ENCODE results near the gene TNFRSF11A. TPM values are rescaled to one million over a fixed set of nuclear protein-coding genes. Genes with fewer than 3 reads are reported as not detected.

The TNFRSF11A gene
- polyA plus RNA-seq, 3 donors, result 2.0 to 2.3 (median 2.2) TPM

GRCh38 chr18:62369129-62369644, 44.1 kb downstream of the TNFRSF11A start:
- no peak for DNase-seq (ENCODE audit: extremely low read depth in 1 of 11, low read depth in 9 of 11, low spot score in 4 of 11)

DNA sequence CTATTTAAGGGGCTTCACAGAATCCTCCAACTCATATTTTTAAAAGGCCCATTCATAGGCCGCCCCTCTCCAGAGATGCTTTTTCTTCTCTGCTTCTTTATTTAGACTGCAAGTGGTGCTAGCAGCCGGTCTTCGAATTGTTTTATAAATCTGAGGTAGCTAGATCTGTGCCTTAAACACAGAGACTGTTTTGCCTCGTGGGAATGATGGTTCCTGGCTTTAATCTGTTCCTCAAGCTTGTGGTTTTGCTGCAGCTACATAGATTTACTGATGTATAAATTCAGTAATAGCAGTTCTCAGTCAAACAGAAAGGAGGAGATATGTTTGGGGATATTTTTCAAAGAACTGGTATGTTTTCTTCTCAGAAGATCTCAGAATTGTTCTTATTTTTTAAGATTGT, 45.3 kb downstream of the TNFRSF11A start:
- no peak for DNase-seq (ENCODE audit: extremely low read depth in 1 of 11, low read depth in 9 of 11, low spot score in 4 of 11)

GRCh38 chr18:62371436-62371835, 46.3 kb downstream of the TNFRSF11A start:
- DNase-seq (ENCODE audit: extremely low read depth in 1 of 11, low read depth in 9 of 11, low spot score in 4 of 11), result no peak

- no peak for DNase-seq (ENCODE audit: extremely low read depth in 1 of 11, low read depth in 9 of 11, low spot score in 4 of 11)
Measured at GRCh38 chr18:62372156-62372555, 47.0 kb downstream of the TNFRSF11A start.

- DNase-seq (ENCODE audit: extremely low read depth in 1 of 11, low read depth in 9 of 11, low spot score in 4 of 11), result no peak
Measured at GRCh38 chr18:62372882-62373281, 47.8 kb downstream of the TNFRSF11A start.

DNA sequence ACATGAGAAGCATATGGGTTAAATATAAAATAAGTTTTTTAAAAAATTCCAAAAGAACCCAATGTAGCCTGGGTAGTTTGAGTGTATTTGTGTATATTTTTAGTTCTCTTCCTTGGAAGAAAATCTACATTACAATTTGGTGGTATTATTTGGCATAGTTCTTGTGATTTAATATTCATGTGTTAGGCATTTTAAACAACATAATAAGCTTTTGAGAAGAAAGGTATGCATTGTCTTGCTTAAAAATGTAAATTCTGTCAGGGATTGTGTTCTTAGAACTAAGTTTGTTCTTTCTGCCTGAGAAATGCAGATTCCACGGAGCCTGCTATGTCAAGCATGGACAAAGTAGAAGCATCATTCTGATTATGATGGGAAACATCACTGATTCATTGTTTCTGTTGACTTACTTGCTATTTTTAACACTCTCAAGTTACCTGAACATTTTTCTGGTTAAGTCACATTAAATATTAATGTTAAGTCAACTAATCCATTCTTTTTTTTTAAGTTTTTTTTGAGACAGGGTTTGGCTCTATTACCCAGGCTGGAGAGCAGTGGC, 49.4 kb downstream of the TNFRSF11A start:
- no peak for DNase-seq (ENCODE audit: extremely low read depth in 1 of 11, low read depth in 9 of 11, low spot score in 4 of 11)

- DNase-seq (ENCODE audit: extremely low read depth in 1 of 11, low read depth in 9 of 11, low spot score in 4 of 11), result no peak
Measured at GRCh38 chr18:62377131-62377807, 52.2 kb downstream of the TNFRSF11A start.

GRCh38 chr18:62379051-62379450, 53.9 kb downstream of the TNFRSF11A start:
- DNase-seq (ENCODE audit: extremely low read depth in 1 of 11, low read depth in 9 of 11, low spot score in 4 of 11), result no peak

DNA sequence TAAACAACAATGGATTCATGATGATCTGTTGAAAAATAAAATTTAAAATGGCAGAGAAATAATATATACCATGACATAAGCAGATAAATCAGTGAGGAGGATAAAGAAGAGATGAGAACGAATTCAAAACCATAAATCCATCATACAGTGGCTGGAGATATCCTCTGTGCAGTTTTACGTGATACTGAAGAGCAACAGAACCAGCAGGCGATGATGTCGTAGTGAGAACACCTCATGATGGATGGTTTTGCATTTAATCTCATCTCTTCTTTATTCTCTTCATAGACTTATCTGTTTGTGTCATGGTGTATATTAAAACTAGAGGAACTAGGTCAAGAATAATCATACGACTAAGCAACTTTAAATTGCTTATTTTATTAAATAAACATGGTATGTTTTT, 56.3 kb downstream of the TNFRSF11A start:
- DNase-seq (ENCODE audit: extremely low read depth in 1 of 11, low read depth in 9 of 11, low spot score in 4 of 11), result no peak

- DNase-seq (ENCODE audit: extremely low read depth in 1 of 11, low read depth in 9 of 11, low spot score in 4 of 11), result no peak
Measured at GRCh38 chr18:62384068-62384467, 59.0 kb downstream of the TNFRSF11A start.

DNA sequence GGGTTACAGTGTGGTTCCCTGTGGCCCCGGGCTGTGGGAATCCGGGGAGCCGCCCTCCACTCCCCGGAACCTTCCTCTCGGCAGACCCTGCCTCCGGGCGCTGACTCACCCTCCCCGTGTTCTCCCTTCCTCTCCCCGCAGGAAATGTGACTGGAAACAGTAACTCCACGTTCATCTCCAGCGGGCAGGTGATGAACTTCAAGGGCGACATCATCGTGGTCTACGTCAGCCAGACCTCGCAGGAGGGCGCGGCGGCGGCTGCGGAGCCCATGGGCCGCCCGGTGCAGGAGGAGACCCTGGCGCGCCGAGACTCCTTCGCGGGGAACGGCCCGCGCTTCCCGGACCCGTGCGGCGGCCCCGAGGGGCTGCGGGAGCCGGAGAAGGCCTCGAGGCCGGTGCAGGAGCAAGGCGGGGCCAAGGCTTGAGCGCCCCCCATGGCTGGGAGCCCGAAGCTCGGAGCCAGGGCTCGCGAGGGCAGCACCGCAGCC, 59.5 kb downstream of the TNFRSF11A start:
- DNase-seq (ENCODE audit: extremely low read depth in 1 of 11, low read depth in 9 of 11, low spot score in 4 of 11), result no peak

DNA sequence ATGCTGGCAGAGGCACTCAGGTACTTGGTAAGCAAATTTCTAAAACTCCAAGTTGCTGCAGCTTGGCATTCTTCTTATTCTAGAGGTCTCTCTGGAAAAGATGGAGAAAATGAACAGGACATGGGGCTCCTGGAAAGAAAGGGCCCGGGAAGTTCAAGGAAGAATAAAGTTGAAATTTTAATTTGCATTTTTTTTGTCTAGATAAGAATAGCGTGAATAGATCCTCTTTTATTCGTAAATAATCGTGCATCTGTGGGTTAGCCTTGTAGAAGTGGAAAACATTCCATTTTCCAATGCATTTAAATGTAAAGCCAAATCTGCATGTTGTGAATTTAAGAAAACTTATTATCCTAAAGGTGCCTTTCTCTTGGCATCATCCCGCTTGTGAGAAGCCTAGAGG, 61.0 kb downstream of the TNFRSF11A start:
- no peak for DNase-seq (ENCODE audit: extremely low read depth in 1 of 11, low read depth in 9 of 11, low spot score in 4 of 11)

GRCh38 chr18:62386601-62387000, 61.5 kb downstream of the TNFRSF11A start:
- DNase-seq (ENCODE audit: extremely low read depth in 1 of 11, low read depth in 9 of 11, low spot score in 4 of 11), result no peak

- no peak for DNase-seq (ENCODE audit: extremely low read depth in 1 of 11, low read depth in 9 of 11, low spot score in 4 of 11)
Measured at GRCh38 chr18:62387257-62387656, 62.1 kb downstream of the TNFRSF11A start.

- DNase-seq (ENCODE audit: extremely low read depth in 1 of 11, low read depth in 9 of 11, low spot score in 4 of 11), result no peak
Measured at GRCh38 chr18:62388855-62389760, 64.0 kb downstream of the TNFRSF11A start.

- DNase-seq (ENCODE audit: extremely low read depth in 1 of 11, low read depth in 9 of 11, low spot score in 4 of 11), result no peak
Measured at GRCh38 chr18:62389761-62390481, 64.8 kb downstream of the TNFRSF11A start.

DNA sequence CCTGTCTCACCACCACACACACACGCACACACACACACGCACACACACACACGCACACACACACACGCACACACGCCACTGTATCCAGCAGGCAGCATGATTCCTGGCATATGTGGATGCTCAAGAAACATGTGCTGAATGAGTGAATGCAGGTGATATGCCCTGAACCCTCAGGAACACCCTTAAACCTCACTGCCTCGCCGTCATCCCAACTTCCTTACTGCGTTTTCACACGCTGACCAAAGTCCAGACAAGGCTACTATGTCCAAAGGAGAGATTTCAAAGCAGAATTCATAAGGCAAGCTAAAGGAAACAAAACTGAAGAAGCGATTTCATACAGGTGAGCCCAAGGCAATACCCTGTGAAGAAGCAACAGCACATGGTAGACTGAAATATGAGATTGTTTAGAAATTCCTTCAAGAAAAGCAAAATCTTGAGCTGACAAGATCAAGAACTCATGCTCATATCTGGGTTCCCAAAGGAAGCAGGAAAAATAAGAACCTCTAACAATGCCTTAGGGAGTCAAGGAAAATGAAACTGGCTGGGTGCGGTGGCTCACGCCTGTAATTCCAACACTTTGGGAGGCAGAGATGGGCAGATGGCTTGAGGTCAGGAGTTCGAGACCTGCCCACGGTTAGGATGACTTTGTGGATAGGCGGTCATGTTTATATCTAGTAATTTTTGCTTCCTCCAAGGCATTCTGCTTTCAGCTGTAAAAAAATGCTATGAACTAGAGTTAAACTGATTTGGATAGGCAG, 69.1 kb downstream of the TNFRSF11A start:
- DNase-seq (ENCODE audit: extremely low read depth in 1 of 11, low read depth in 9 of 11, low spot score in 4 of 11), result no peak

- DNase-seq (ENCODE audit: extremely low read depth in 1 of 11, low read depth in 9 of 11, low spot score in 4 of 11), result no peak
Measured at GRCh38 chr18:62396381-62396780, 71.3 kb downstream of the TNFRSF11A start.
